Stimulated activated CD8-positive, alpha-beta memory T cell treated with anti-CD3 and anti-CD28 coated beads, Interleukin-4, amount 100 ng/mL, for 24 hours (primary cell): ENCODE measurements around the gene TSPO2.
A peak's percentile ranks its signal among the peaks of the same experiment; 100 is the strongest.

Source experiments
- DNase-seq: peaks from one replicate; pipeline ENCODE4 v3.0.0-alpha.2; 2020; ENCODE audit warnings: low read depth

Gene TSPO2

DNA sequence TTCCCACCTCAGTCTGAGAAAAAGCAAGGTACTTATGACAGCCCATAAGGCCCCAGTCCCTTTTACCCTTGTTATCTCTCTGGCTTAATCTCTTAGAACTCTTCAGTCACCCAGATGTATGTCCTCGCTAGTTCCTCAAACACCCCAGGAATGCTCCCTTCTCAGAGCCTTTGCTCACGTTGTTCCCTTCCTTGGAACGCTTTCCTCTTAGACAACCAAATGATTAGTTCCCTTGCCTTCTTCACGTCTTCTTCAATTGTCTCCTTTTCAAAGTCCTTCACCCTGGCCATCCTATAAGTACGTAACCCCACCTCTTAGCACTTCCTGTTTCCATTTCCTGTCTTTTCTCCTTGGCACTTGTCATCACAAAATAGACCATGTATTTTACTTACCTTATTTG lies 9.6 kb downstream of the TSPO2 start:
- no peak for DNase-seq

DNA sequence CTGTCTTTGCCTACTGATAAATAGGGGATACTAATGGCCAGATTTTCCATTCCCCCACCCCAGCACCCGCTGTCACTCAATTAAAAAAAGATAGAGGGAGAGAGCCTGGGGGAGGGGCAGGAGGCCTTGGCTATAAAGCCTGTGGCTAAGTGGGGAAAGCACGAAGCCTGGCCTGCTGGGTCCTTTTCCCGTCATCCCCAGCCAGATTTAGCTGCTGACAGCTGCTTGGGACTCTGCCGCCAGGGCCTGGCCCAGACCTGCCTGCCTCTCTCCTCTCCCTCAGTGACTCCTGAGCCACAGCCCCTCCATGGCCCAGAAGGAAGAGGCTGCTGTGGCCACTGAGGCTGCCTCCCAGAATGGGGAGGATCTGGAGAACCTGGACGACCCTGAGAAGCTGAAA lies 10.8 kb downstream of the TSPO2 start, which contains the start of gene APOBEC2:
TSS of gene APOBEC2 (plus strand) at position 162 of the 400 bp plus-strand sequence. CDS start at position 308, 146 bp downstream.
- DNase-seq: no peak

DNA sequence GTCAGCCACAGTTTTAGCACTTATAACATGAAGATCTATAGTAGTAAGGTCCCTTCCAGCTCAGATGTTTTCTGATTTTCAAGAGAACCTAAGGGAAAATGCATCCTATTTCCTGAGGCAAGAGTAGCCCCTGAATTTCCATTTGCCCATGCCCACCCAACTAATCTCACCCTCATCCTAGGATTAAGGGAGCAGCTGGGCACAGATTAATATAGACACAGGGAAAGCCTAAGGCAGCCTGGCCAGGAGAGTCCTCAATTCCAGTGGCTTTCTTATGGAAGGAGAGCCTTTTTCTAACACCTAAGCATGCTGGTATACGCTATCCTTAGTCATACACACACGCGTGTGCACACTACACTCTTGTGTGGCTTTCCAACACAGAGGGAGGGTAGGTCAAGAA lies 12.2 kb downstream of the TSPO2 start:
- DNase-seq: no peak

DNA sequence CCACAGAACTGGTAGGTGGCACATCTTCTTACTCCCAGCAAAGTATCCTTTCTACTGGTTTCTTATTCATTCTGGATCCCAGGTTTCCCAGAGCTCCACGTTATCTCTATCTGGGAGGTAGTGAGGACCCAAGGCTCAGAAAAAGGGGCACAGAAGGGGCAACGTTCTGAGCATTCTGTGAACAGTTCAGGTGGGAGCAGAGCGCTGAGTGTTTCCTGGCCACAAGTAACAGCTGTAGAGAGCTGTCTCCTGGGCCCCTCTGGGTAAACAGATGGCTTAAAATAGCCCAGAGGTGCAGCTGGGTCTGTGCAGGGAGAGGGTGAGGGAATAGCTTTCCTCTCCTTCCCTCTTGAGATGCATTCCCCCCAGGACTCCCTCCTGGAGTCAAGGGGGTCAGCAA lies 12.9 kb downstream of the TSPO2 start:
- no peak for DNase-seq

DNA sequence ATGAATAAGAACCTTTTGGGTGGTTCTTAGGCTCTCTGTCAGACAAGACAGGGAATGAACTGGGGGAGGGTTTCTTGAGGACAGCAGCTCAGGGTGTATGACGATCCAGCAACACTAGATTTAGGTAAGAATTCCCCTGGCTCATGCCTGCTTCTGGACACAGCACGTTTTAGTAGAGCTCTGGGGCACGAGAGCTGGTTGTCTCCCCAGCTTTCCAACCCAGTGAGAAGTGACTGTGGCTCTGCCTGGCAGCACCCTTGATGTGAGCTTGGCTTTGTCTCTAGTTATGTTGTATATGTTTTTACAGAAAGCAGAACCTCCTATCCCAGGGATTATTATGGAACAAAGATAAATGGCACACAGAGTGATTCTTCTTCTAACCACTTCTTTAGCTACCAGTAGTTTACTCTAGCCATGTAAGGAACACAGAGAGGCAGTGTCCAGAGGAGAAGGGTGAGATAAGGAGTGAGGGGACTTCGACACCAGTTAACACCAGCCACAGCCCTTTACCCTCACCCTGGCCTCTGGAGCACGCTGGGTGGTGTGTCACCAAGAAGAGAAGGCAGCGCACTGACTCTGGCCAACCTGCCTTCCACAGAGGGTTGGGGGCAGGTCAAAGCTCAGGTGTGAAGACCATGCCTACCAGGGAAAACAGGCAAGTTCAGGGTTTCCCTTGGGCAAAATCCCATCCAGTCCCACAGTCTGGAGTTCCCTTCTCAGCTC lies 14.7 kb downstream of the TSPO2 start:
- no peak for DNase-seq

DNA sequence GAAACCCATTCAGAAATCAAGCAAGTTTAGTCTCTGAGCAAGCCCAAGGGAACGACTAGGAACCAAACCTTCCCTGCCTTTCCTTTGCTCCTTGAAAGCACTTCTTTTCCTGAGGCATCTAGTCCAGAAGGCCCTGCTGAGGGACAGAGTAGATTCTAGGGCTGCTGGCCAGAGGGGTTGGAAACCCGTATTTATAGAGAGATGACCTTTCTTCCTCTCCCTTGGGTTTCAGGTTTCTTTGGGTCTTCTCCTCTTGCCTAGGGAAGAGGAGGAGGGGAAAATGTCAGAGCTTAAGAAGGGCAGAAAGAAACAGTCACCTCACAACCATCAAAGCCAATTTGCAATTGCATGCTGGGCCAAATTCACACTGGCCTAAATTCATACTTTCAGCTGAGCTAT lies 16.5 kb downstream of the TSPO2 start:
- no peak for DNase-seq

DNA sequence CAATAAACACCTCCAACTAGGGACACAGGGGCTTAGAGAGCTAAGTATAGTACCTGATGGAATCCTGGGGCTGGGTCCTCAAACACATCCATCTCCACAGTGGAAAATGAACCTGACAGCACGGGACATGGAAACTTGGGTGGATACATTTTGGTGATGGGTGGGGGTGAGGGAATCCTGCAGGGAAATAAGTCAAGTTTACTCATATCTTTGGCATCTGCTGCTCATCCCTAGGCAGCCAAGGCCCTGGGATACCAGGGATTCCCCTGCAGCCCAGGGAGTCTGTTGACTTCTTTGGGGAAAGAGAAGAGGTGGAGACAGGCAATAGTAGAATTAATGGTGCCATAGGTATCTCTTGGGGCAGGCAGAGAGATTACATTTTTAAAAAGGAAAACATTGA lies 17.3 kb downstream of the TSPO2 start:
- DNase-seq: no peak

DNA sequence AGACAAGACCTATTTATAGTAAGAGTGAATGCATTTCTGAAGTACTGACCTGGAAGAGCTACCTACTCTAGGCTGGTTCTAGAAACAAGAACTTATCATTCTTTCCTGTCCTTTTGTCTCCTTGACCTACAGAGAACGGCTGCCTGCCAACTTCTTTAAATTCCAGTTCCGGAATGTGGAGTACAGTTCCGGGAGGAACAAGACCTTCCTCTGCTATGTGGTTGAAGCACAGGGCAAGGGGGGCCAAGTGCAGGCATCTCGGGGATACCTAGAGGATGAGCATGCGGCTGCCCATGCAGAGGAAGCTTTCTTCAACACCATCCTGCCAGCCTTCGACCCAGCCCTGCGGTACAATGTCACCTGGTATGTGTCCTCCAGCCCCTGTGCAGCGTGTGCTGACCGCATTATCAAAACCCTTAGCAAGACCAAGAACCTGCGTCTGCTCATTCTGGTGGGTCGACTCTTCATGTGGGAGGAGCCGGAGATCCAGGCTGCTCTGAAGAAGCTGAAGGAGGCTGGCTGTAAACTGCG lies 19.0 kb downstream of the TSPO2 start:
- DNase-seq: no peak

DNA sequence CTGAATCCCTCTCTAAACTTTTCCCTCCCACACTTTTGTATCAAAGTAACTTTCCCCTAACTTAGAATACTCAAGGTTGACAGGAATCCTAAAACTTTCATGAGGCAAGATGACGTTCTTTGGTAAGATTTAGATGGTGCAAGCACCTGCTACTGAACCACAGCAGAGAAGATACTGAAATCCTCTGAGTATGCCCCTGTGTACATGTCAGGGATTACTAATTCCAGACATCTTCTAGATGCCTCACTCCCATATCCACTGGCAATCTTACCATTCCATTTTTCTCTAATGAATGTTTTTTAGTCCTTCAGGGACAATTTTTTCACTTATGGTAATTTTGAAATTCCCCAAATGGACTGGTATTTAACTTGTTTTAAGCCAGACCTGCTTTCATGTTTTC lies 19.8 kb downstream of the TSPO2 start:
- no peak for DNase-seq

DNA sequence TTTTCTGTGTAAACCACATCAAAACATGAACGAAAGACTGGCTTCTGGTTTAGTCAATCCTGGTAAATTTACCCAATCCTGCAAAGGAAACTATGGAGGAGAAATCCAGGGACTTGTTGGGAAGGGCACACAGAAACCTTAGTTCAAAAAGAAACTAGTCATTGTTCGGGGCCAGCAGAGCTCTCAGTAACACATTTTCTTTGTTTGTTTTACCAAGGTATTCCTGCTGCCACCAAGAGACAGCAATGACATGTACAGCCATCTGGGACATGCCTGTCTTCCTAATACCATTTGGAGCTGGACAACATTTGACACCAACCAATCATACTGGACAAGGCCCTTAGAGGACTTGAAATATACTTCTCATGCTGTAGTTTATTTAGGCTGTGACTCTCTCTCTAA lies 21.6 kb downstream of the TSPO2 start:
- no peak for DNase-seq

DNA sequence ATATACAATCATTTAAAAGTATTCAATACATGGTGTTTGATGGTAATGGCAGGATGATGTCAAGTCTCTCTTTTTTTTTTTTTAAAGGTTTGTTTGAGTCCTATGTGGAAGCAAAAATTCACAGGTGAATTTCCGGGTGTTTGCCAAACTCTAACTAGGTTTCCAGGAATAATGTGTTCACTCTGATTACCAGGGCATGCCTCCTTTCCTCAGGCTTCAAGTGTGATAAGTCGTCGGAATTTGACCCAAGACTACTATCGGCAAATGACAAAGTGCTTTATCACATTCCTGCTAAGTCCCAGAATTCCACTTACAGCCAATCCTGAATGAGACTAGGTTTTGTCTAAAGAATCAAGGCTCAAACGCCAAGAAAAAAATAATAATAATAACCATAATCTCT lies 22.6 kb downstream of the TSPO2 start:
- DNase-seq: no peak

DNA sequence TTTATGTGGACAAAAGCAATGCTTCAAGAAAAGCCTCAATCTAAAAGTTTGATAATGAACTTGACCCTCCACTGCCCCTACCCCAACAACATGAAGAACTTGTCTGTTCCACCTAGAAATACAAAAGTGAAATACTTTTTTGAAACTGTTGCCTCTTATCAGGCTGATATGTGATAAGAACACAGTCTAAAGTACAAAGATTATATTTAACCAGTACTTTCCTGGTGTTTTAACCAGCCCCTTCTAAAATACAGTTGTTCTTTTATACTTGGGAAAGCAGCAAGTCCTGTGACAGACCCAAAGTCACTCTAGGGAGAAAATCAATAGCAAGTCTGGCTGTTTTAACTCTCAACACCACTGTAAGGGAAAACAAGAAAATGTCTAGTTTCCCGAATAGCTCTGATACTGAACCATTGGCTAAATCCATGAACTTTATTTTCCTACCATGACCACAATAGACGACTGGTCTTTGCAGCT lies 23.3 kb downstream of the TSPO2 start:
- no peak for DNase-seq

DNA sequence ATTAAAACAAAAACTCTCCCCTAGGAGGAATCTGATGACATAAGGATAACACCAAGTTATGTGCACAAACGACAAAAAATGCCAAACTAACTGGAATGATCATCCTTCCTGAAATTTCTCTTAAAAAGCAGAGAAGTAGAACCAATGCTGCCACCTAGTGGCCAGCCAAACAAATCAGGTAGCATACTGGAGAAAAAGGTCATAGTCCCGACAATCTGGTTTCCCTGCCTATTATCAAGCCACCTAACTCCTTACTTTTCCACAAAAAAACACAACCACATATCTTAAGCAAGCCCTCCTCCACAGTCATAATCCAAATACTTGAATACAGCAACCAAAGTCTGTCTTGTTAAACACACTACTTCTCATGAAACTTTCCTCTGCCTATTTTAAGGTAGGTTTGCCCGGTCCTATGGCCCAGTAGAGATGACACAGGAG lies 24.6 kb downstream of the TSPO2 start:
- peak; percentile 49 for DNase-seq

DNA sequence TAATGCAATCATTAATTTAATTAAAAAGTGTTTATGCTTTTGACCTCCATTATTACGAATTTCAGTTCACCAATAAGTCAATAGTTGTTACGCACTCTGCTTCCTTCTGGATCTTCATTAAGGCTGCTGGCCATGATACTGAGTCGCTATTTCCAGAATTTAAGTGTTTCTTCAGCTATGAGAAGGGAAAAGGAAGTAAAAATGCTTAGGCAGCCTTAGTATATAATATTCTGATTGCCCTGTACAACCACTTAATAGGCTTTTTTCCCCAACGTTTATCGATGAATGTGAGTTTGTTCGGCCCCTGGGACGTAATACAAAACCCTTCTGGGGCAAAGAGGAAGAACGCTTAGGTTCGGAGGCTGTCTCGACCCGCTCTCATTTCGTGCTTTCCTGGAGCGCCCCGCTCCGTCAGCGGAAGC lies 29.2 kb downstream of the TSPO2 start:
- DNase-seq: peak; percentile 45

DNA sequence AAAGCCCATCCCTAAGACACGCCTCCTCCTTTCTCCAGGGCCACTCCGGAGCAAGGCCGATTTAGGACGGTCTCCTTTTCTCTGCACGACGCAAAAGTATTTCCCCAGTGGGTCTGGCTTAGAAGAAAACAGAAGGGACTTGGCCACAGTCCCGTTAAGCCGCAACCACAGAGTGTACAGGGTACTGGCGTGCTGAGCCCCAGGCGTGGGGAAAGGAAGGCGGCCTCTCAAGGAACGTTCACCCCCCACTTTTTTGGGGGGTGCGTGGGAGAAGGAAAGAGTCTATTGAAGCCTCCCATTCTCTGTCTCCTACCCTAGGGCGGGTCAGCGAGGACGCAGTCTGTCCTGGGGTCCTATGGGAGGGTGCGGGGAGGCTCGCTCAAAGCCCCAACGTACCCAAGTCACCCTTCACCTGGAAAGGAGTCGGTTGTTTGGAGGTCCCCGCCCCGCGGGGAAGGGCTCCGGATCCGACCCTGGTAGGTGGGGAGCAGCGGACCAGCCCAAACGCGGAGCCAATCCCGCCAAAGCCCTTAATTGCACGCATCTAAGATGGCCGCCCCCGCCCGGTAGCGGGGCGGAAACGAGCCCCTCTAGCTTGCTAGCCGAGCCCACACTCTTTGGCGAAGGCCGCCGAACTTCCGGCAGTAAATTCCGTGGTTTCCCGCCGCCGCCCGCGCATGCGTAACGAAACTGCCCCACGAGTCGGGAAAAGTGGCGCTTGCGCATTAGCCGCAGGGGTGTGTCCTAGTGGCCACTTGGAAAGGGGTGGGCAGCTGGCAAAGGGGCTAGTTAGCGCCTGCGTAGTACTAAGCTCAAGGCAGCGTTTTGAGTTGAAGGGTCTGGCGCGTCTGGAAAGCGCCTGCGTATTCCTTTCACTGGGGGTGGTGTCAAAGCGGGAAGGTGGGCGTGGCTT lies 29.9 kb downstream of the TSPO2 start, which contains the start of gene OARD1:
TSS of gene OARD1 (minus strand) at position 434 of the 913 bp plus-strand sequence. CDS start 722 bp downstream, outside the sequence.
- DNase-seq: peak; percentile 100

DNA sequence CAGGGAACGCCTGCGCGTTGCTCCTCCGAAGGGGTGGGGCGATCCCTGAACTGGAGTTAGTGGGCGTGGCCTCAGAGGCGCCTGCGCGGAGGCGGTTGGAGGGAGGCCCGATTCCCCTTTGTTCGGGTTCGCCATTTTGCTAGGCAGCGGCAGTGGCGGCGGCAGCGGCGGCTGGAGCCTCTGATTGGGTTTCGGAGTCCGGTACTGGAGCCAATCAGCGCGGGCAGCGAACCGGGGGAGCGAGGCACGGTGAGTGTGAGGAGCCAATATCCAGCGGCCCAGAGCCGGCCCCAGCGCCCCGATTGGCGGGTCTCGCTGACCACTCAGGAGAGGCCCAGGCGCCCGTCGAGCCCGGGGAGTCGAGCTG lies 30.6 kb downstream of the TSPO2 start, which contains the start of gene NFYA:
TSS of gene NFYA (plus strand) at position 139 of the 367 bp plus-strand sequence. CDS start 6,116 bp downstream, outside the sequence.
- DNase-seq: peak; percentile 100

DNA sequence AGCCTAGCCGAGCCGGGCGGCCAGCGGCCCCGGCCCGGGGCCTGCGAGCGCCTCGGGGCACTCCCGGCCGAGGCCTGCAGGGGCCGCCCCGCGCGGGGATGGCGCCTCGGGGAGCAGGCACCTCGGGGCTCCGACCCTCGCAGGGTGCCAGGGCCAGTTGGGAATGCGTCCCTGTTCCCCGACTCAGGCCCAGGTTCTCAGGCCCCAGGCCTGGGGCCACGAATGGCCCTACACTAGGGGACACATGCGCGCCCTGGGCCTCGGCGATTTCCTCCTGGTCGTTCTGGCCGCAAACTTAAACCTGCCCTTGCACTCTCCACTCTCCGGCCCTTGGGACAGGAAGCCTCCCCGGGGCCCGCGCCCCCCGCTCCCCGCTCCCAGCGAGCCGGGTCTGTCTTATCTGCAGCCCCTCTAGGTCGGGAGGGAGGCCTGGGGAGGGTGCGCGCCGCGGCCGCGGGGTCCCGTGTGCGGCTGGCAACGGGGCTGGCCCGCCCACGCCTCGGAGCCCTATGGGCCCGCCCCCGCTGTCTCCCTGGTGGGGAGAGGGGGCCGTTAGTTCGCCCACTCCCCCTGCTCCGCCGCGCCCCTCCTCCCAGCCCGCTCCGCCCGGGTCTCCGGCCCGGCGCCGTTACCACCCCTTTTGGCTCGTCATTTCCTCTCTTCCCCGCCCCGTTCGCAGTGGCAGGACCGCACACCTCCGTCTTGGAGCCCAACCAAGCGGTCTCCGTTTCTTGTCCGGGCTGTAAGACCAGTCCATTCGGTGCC lies 31.1 kb downstream of the TSPO2 start:
- DNase-seq: peak; percentile 70

DNA sequence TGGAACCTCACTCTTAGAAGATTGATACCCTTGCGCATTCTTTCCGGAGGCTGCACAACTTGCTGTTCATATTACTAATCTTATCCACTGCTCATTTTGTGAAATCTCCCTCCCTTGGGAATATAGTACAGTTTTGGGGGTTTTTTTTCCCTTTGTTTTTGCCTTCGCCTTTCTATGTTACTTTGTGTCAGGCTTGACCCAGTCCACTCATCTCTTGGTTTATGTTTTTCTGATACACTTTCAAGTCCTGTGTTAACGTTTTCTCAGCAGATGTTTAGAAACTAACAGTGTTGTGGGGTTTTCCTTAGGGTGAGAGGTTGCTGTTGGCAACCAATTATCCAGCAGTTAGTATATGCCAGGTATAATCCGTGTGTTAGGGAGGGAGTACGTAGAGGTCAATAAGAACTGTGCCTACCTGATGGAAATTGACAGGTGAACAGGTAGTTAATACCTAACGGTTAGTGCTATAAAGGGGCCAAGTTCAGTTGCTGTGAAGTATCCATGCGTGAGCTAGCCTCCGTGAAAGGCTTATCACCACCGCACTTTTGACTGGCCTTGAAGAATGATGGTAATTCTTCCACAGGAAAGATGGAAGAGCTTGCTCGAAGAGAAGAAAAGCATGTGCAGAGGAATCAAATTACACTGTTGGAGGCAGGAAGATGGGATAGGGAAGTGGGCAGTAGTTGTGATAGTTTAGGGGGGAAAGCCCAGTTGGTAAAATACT lies 31.9 kb downstream of the TSPO2 start:
- no peak for DNase-seq

DNA sequence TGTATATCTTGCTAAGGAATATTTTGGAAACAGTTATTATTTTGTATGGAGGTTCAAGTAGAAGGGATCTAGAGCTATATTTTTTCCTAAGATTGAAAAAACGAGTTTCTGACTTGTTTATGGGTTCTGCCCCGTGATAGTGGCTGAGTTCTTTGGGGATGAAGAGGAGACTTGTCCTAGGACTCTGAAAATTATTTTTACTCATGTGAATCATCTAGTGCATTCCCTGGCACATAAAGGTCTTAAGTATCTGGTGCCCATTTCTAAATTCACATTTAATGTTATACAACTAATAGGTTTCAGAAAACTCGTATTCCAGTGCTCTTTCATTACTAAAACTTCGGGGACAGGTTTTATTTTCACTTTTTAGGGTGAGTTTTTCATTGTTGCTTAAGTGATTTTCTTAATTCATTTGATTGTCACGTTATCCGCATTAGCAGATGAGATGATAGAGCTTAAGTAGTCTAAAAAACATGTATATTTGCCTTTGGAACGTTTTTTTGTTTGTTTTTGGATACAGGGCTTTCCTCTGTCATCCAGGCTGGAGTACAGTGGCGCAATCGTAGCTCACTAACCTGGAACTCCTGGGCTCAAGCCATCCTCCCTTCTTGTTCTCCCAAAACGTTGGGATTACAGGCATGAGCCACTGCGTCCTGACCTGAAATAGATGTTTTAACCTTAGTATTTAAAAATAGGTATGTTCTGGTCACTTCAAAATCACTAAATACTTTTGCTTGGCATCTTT lies 32.6 kb downstream of the TSPO2 start:
- DNase-seq: no peak
